ENCODE measurements around the gene CNTF.

CNTF gene

DNA sequence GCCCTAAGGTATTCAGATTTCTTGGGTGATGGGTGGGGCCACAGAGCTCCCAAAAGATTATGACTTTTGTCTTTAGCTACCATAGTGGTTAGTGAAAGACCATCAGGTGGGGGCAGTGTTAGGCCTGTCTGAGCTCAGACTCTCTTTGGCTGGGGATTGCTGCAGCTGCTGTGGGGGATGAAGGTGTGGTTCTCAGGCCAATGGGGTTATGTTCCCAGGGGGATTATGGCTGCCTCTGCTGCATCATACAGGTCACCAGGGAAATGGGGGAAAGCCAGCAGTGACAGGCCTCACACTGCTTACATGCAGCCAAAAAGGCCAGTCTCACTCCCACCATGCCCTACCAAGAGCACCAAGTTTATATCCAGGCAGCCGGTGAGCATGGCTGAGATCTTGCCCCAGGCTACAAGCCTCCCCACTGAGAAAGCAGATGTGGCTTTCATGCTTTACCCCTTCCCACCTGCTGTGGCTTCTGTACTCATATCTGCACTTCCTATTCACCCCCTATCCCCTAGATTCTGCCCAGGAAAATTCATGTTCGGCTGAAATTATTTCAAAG lies 24.8 kb downstream of the CNTF start:
- no peak for TF ChIP-seq GATA3 (IDR thresholded peaks at IDR 0.05; ENCODE audit: low read depth, low read length)
- no peak for TF ChIP-seq GATA2 (IDR thresholded peaks at IDR 0.05; ENCODE audit: low read depth, low read length)

DNA sequence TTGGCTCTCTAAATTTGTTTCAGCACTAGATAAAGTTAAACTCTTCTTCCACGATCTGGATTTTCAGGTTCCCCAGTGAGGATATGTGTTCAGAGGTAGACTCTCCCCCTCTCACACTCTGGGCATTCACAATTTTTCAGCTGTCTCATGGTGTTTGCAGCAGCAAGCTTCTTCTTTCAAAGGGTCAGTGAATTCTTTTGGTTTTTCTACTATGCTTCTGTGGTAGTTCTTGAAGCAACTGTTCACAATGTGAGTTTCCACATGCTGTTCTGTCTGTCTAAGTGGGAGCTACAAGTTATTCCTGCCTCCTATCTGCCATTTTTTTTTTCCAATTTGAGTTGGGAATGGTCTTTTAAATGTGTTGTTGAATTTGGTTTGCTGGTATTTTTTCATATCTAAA lies 25.4 kb downstream of the CNTF start:
- TF ChIP-seq GATA3 (IDR thresholded peaks at IDR 0.05; ENCODE audit: low read depth, low read length) (no peak), GATA2 (IDR thresholded peaks at IDR 0.05; ENCODE audit: low read depth, low read length) (no peak)

DNA sequence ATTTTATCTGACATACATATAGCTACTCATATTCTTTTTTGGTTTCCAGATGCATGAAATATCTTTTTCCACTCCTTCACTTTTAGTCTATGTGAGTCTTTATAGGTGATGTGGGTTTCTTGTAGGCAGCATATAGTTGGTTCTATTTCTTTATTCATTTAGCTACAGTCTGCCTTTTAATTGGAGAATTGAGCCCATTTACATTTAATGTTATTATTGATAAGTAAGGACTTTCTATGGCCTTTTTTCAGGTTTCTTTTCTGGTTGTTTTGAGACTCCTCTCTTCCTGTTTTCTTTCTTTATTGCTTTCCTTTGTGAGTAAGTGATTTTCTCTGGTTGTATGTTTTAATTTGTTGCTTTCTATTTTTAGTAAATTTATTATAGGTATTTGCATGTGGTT lies 27.2 kb downstream of the CNTF start:
- TF ChIP-seq GATA3 (IDR thresholded peaks at IDR 0.05; ENCODE audit: low read depth, low read length): no peak
- no peak for TF ChIP-seq GATA2 (IDR thresholded peaks at IDR 0.05; ENCODE audit: low read depth, low read length)

DNA sequence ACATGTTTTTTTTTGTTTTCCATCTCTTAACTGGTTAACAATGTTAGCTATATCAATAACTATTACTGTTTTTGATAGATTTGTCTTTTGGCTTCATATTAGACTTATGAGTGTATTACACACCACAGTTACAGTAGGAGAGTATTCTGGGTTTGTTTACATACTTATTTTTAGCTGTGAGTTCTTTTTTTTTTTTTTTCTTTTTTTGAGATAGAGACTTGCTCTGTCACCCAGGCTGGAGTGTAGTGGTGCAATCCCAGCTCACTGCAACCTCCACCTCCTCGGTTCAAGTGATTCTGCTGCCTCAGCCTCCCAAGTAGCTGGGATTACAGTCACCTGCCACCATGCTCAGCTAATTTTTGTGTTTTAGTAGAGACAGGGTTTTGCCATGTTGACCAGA lies 28.0 kb downstream of the CNTF start:
- TF ChIP-seq GATA3 (IDR thresholded peaks at IDR 0.05; ENCODE audit: low read depth, low read length): no peak
- TF ChIP-seq GATA2 (IDR thresholded peaks at IDR 0.05; ENCODE audit: low read depth, low read length): no peak

DNA sequence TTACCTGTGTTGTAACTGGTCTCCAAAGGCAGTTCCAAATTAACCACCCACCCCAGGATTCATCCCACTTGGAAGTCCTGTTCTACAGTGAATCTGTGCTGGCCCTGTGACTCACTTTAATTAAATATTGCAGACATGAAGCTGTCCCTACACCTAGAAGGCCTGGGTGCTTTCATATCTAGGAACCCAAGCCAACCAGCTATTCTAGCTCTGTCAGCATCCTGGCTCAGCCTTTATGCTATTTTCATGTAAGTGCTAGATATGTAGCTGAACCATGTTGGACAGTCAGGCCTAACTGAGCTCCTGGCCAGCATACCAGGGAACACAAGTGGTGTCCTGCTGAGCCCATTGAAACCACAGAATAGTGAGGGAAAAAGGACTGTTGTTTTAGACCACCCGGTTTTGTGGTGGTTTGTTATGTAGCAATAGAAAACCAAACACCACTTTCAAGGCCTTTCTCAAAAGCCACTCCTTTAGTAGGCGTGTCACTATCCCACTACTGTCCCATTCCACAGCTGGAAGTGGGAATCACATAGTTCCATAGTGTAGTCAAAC lies 30.3 kb downstream of the CNTF start:
- TF ChIP-seq GATA3 (IDR thresholded peaks at IDR 0.05; ENCODE audit: low read depth, low read length): no peak
- no peak for TF ChIP-seq GATA2 (IDR thresholded peaks at IDR 0.05; ENCODE audit: low read depth, low read length)

DNA sequence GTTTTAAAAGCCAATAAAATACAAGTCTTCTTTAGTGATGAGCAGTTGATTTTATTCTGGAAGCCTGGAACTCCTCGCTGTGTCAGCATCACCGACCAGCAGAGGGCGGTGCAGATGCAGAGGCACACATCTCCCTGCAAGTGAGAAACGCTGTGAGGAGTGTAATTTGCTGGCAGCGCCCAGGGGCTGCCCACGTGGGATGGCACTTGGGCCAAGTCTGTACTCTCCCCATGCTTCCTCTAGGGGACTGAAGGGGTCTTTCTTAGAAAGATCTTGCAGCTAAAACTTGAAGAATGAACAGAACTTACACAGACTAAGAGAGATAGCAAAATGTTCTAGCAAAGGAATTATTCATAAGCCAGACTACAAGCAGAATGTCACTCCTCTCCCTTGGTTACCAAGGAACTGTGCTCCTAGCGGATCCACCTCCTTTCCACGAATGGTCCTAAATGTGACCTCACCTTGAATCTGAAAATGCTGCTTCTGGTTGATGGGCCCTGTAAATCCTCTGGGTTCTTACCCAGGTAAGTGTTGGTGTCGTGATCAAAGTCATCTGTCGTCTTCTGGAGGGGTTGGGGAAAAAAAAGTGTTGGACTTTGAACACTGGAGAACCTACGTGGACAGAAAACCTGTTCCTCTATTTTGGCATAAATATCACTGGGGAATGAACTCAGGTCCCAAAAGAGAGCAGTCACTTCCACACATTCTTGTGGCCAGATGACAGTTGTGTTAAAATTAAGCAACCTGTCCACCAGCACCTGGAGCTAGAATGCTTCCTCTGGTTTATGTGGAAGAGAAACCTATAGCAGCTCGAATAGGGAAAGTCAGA lies 31.8 kb downstream of the CNTF start:
- TF ChIP-seq GATA2 (IDR thresholded peaks at IDR 0.05; ENCODE audit: low read depth, low read length) (no peak), GATA3 (IDR thresholded peaks at IDR 0.05; ENCODE audit: low read depth, low read length) (no peak)

DNA sequence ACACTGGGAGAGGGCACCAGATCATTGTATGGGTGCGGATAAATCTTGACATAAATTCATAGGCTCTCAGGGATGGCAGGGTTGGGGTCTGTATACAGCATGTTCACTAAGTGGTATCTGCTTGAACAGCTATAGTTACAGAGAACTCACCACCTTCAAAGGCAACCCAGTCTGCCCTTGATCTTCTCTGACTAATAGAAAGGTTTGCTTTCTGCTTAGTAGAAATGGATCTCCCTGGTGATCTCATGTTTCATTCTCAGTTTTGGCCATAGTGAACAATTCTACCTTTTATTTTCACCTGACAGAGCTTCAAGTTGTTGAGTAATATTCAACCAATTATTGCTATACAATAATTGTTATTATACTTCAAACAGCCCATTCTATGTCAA lies 32.4 kb downstream of the CNTF start:
- TF ChIP-seq GATA2 (IDR thresholded peaks at IDR 0.05; ENCODE audit: low read depth, low read length): no peak
- TF ChIP-seq GATA3 (IDR thresholded peaks at IDR 0.05; ENCODE audit: low read depth, low read length): no peak

DNA sequence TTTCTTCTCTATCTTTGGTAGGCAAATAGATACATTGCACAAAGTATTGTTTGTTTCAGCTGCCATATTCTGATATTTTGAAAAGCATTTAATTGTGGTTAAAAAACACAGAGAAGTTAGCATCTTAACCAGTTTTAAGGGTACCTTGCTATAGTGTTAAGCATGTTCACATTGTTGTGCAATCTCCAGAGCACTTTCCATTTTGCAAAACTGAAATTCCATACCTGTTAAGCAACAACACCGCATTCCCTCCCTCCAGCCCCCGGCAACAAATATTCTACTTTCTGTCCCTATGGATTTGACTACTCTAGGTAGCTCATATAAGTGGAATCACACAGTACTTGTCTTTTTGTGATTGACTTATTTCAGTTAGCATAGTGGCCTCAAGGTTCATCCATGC lies 33.9 kb downstream of the CNTF start:
- no peak for TF ChIP-seq GATA2 (IDR thresholded peaks at IDR 0.05; ENCODE audit: low read depth, low read length)
- no peak for TF ChIP-seq GATA3 (IDR thresholded peaks at IDR 0.05; ENCODE audit: low read depth, low read length)

DNA sequence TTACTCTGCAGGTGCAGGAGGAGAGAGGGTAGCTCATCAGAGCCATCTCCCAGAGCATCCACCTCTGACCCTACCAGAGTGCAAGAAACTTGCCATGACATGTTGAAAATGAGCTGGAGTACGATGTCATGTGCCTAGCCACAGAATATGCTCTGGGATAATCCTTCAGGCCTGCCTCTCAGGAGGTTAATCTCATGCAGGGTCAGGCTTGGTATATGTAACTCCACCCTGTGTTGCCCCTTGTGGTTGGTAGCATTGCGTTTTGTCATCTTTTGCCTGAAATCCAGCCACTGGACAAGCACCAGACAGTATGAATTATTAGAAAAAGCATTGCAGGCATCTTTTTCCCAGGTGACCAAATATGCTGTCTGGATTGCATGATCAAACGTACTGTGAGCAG lies 36.2 kb downstream of the CNTF start:
- no peak for TF ChIP-seq GATA2 (IDR thresholded peaks at IDR 0.05; ENCODE audit: low read depth, low read length)
- no peak for TF ChIP-seq GATA3 (IDR thresholded peaks at IDR 0.05; ENCODE audit: low read depth, low read length)

DNA sequence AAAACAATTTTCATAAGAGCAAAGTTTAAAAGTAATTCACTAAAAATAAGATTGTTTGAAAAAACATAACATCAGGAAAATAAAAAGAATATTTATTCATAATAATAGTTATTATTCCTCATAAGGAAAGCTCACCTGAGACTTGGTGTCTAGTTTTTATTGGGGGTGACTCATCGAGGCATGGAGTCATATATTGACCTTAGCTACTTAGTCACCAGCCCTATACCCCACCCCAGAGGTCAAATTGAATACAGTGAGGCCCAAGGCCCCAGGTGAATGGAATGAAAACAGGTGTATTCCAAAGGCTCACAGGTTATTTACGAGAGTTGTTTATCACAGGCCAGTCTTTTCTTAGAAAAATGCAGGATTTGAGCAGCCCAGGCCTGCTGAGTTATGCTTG lies 36.9 kb downstream of the CNTF start:
- TF ChIP-seq GATA3 (IDR thresholded peaks at IDR 0.05; ENCODE audit: low read depth, low read length) (no peak), GATA2 (IDR thresholded peaks at IDR 0.05; ENCODE audit: low read depth, low read length) (no peak)

DNA sequence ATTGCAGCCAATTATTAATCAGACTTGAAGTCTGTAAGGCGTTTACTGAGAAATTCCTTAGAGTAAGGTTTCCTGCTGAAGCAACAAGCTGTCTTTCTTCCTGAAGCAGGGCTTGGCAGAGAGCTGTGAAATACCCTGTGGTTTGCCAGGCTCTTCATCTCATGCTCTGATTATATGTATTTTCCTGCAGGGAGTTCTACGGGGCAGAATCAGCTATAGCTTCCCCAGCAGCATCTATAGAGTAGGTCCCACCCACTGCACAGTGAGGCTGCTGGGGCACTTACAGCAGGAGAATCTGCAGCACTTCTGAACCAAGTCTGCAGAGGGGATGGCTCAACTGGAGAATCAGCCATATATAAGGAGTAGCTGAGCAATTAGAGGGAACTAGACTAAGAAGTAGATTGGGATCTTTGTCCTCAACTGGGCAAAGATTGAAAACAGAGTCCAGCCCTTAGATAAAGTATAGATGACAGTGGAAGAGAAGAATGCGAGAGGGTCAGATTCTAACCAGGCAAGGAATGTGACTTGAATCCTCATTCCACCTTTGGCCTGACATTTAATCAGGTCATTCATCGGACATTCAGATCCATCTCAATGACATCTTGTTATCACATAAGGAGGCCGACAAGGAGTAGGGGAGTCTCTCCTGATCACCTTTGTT lies 37.6 kb downstream of the CNTF start:
- TF ChIP-seq GATA3 (IDR thresholded peaks at IDR 0.05; ENCODE audit: low read depth, low read length): no peak

DNA sequence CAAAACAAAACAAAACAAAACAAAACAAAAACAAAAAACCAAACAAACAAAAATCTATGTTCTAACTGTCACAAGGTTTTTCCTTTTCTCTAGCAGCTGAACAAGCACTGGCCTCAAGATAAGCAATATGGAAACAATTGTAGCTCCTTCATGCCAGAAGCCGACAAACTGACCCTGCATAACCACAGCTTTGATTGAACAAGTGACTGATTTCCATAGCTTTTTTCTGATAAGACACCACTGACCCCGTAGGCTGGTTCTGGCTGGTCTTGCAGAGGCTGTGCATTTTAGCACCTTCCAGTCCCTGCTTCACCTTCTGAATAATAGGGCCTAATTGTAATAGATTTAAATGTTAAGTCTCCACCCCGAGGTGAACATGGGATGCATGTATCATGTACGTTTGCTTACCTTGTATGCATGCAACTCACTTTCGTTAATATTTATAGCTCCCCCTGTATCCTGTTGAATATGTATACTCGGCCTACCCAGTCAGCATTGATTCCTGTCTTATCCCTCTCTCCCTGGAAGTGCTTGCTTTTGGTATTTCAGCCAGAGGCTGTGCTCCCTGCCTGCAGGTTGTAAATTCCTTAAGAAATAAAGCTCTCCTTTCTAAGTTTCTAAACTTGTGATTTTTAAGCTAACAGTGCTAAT lies 49.6 kb downstream of the CNTF start:
- TF ChIP-seq GATA3 (IDR thresholded peaks at IDR 0.05; ENCODE audit: low read depth, low read length) (no peak), GATA2 (IDR thresholded peaks at IDR 0.05; ENCODE audit: low read depth, low read length) (no peak)

DNA sequence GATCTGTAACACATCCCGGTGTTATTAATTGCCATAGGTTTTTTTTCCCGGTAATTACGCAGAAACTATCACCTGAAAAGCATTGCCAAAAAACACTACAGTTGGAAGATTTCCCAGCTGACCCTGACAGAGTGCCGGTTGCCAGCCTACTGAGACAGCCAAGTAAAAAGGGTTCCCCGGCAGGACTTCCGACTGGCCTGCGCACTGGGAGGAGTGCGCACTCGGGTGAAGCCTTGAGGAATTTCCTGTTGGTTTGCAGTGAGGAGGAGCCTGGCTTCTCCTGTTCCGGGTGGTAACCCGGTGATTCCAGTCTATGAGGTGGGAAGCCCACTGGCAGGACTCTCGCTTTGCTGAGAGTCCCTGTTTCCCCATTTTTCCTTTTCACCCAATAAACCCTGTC lies 52.1 kb downstream of the CNTF start:
- TF ChIP-seq GATA2 (IDR thresholded peaks at IDR 0.05; ENCODE audit: low read depth, low read length): no peak
- TF ChIP-seq GATA3 (IDR thresholded peaks at IDR 0.05; ENCODE audit: low read depth, low read length): no peak
